H1 (cell line): Measurements from ENCODE around the gene CHODL. TPM values are rescaled to one million over a fixed set of nuclear protein-coding genes. Genes with fewer than 3 reads are reported as not detected.

Experiments
- CTCF ChIA-PET: fragments of 300-600 bp; sonication (Branson Sonifier 250); formaldehyde crosslinking; loops from one replicate; lab custom pipeline; 2021; ENCODE audit not compliant: partially characterized antibody; lab: Charles Lee
- POLR2A ChIA-PET: fragments of 300-600 bp; sonication (Branson Sonifier 250); formaldehyde crosslinking; loops from one replicate; lab custom pipeline; 2021; ENCODE audit warnings: inconsistent platforms; ENCODE audit not compliant: partially characterized antibody; lab: Charles Lee
- DNase-seq, 2 experiments: peaks; one replicate each; pipeline versions ENCODE4 v3.0.0 to v3.0.0-alpha.2; 2010 to 2022; ENCODE audit warnings: low spot score in 2 of 2, low read depth in 1 of 2, mixed read lengths in 1 of 2
- FAIRE-seq: peaks from 2 replicates; lab custom pipeline; 2011; peaks lifted over from hg19 to GRCh38; lab: Jason Lieb, UNC
- H2AFZ ChIP-seq: 2 replicates; pipeline ENCODE4 v1.8.1; 2012; ENCODE audit warnings: low read length, inconsistent platforms
- H2AK5ac ChIP-seq: 2 replicates; pipeline ENCODE4 v1.6.1; 2013; ENCODE audit warnings: low read depth, low read length
- H2BK120ac ChIP-seq: replicated peaks from 2 replicates; pipeline ENCODE3; 2013; ENCODE audit warnings: low read depth, low read length, inconsistent platforms
- H2BK12ac ChIP-seq: 2 replicates; pipeline ENCODE4 v1.6.1; 2013; ENCODE audit warnings: low read depth, low read length
- H2BK15ac ChIP-seq: 2 replicates; pipeline ENCODE4 v1.6.1; 2013; ENCODE audit warnings: low read length
- H2BK20ac ChIP-seq: 2 replicates; pipeline ENCODE4 v1.6.1; 2013; ENCODE audit warnings: low read length
- H2BK5ac ChIP-seq: 2 replicates; pipeline ENCODE4 v1.6.1; 2013; ENCODE audit warnings: low read depth, low read length
- H3K14ac ChIP-seq: 2 replicates; pipeline ENCODE4 v1.6.1; 2013; ENCODE audit warnings: inconsistent platforms; ENCODE audit not compliant: insufficient read length
- H3K18ac ChIP-seq: 2 replicates; pipeline ENCODE4 v1.6.1; 2013; ENCODE audit warnings: low read length; ENCODE audit errors: extremely low read depth
- H3K23ac ChIP-seq: 2 replicates; pipeline ENCODE4 v1.6.1; 2013; ENCODE audit warnings: inconsistent platforms; ENCODE audit not compliant: insufficient read length
- H3K23me2 ChIP-seq: 2 replicates; pipeline ENCODE4 v1.6.1; 2013; ENCODE audit warnings: low read depth, low read length
- H3K27ac ChIP-seq: 2 replicates; pipeline ENCODE4 v1.6.1; 2011; ENCODE audit warnings: low read depth, low read length, inconsistent platforms
- H3K27me3 ChIP-seq, 4 experiments: replicated peaks in 1 of 4; 1 replicate in 1 of 4; 2 replicates in 3 of 4; pipeline versions ENCODE4 v1.6.1 to v1.8.1; 2011 to 2013; ENCODE audit warnings: low read length in 3 of 4, mild to moderate bottlenecking in 3 of 4, inconsistent platforms in 2 of 4, mixed read lengths in 2 of 4, moderate library complexity in 1 of 4; ENCODE audit not compliant: control insufficient read depth in 3 of 4, insufficient read depth in 3 of 4; ENCODE audit errors: extremely low read depth in 1 of 4
- H3K36me3 ChIP-seq, 4 experiments: 2 replicates each; pipeline versions ENCODE4 v1.6.1 to v1.8.1; 2011 to 2013; ENCODE audit warnings: mild to moderate bottlenecking in 4 of 4, low read length in 3 of 4, moderate library complexity in 2 of 4, control low read depth in 1 of 4, inconsistent platforms in 1 of 4; ENCODE audit not compliant: insufficient read depth in 4 of 4, control insufficient read depth in 2 of 4
- H3K4ac ChIP-seq: replicated peaks from 2 replicates; pipeline ENCODE3; 2013; ENCODE audit warnings: low read length, low read depth, mixed read lengths, inconsistent platforms; ENCODE audit not compliant: insufficient read length
- H3K4me1 ChIP-seq, 4 experiments: replicated peaks in 1 of 4; 1 replicate in 1 of 4; 2 replicates in 3 of 4; pipeline versions ENCODE4 v1.6.1 to v1.8.1; 2011 to 2013; ENCODE audit warnings: low read length in 3 of 4, inconsistent platforms in 2 of 4, mixed read lengths in 1 of 4; ENCODE audit not compliant: insufficient read depth in 4 of 4, control insufficient read depth in 3 of 4
- H3K4me2 ChIP-seq, 2 experiments: 2 replicates each; pipeline versions ENCODE4 v1.6.1 to v1.8.1; 2011 to 2013; ENCODE audit warnings: low read depth in 2 of 2, low read length in 2 of 2, control low read depth in 1 of 2, inconsistent platforms in 1 of 2, mild to moderate bottlenecking in 1 of 2; ENCODE audit not compliant: insufficient read depth in 1 of 2
- H3K4me3 ChIP-seq, 4 experiments: fragments of 200-600, 300-600 bp in 1 of 4; sonication (generic), shearing (Covaris generic), sonication (Bioruptor Twin) in 1 of 4; 2 replicates each; pipeline versions ENCODE4 v1.5.1 to v1.8.1; 2011 to 2016; ENCODE audit warnings: low read length in 4 of 4, low read depth in 3 of 4, control low read depth in 2 of 4, inconsistent platforms in 2 of 4, mild to moderate bottlenecking in 2 of 4, mixed read lengths in 1 of 4, moderate library complexity in 1 of 4; ENCODE audit not compliant: insufficient read depth in 2 of 4; ENCODE audit errors: extremely low read depth in 1 of 4
- H3K56ac ChIP-seq: replicated peaks from 2 replicates; pipeline ENCODE3; 2013; ENCODE audit warnings: low read depth, mild to moderate bottlenecking, mixed read lengths, low read length, inconsistent platforms; ENCODE audit not compliant: insufficient read length
- H3K79me1 ChIP-seq: 2 replicates; pipeline ENCODE4 v1.6.1; 2013; ENCODE audit warnings: low read depth, low read length, control low read depth
- H3K79me2 ChIP-seq, 2 experiments: 2 replicates each; pipeline versions ENCODE4 v1.6.1 to v1.8.1; 2012 to 2013; ENCODE audit warnings: low read length in 2 of 2, mild to moderate bottlenecking in 2 of 2, inconsistent platforms in 1 of 2; ENCODE audit not compliant: insufficient read depth in 2 of 2, control insufficient read depth in 1 of 2
- H3K9ac ChIP-seq, 4 experiments: replicated peaks in 1 of 4; 1 replicate in 1 of 4; 2 replicates in 3 of 4; pipeline versions ENCODE4 v1.6.1 to v1.8.1; 2011 to 2013; ENCODE audit warnings: low read depth in 3 of 4, low read length in 3 of 4, control low read depth in 2 of 4, mild to moderate bottlenecking in 2 of 4, moderate library complexity in 2 of 4, inconsistent platforms in 1 of 4; ENCODE audit errors: extremely low read depth in 1 of 4
- H3K9me3 ChIP-seq, 2 experiments: 2 replicates each; pipeline versions ENCODE4 v1.6.1 to v1.8.1; 2012 to 2013; ENCODE audit warnings: mild to moderate bottlenecking in 2 of 2, moderate library complexity in 2 of 2, control low read depth in 1 of 2, inconsistent platforms in 1 of 2, low read depth in 1 of 2, low read length in 1 of 2, mixed read lengths in 1 of 2; ENCODE audit not compliant: insufficient read depth in 2 of 2
- H4K20me1 ChIP-seq, 2 experiments: replicated peaks in 1 of 2; 2 replicates each; pipeline versions ENCODE3 to v1.8.1; 2011 to 2013; ENCODE audit warnings: inconsistent platforms in 2 of 2, low read length in 2 of 2, mild to moderate bottlenecking in 1 of 2; ENCODE audit not compliant: insufficient read depth in 2 of 2, control insufficient read depth in 1 of 2
- H4K5ac ChIP-seq: 2 replicates; pipeline ENCODE4 v1.6.1; 2013; ENCODE audit warnings: low read length, low read depth, mixed read lengths, inconsistent platforms; ENCODE audit not compliant: insufficient read length
- H4K8ac ChIP-seq: 2 replicates; pipeline ENCODE4 v1.8.0; 2013; ENCODE audit warnings: mild to moderate bottlenecking, moderate library complexity, low read length, inconsistent platforms; ENCODE audit not compliant: insufficient read depth; ENCODE audit errors: extremely low read depth
- H4K91ac ChIP-seq: replicated peaks from 2 replicates; pipeline ENCODE3; 2013; ENCODE audit warnings: low read length, mixed read lengths, inconsistent platforms; ENCODE audit not compliant: insufficient read length
- WGBS, 2 experiments: shearing (Covaris generic) in 1 of 2; methylation state at CpG; one replicate each; pipeline versions ENCODE4 v1.1.6 to v1.1.7; 2013 to 2015; ENCODE audit warnings: low lambda C conversion rate in 2 of 2, mixed read lengths in 2 of 2, inconsistent platforms in 1 of 2, low coverage in 1 of 2, missing lambda C conversion rate in 1 of 2; ENCODE audit not compliant: insufficient replicate concordance in 2 of 2, insufficient coverage in 1 of 2, insufficient read length in 1 of 2; ENCODE audit errors: extremely low coverage in 1 of 2, missing lambda C conversion rate in 1 of 2; 5-methylcytosine and 5-hydroxymethylcytosine counted together
- polyA plus RNA-seq, 7 experiments: library from polyadenylated mRNA; depleted of rRNA in 3 of 7; stranded (reverse) in 5 of 7; unstranded in 2 of 7; fragments of >200 nt in 5 of 7; fragments of 200-250 nt in 2 of 7; gene quantifications; 1 replicate in 5 of 7; 2 replicates in 1 of 7; 4 replicates in 1 of 7; pipeline versions ENCODE4 v1.2.1 to v1.2.3, GENCODE V29; 2011 to 2013; ENCODE audit warnings: missing spikeins in 2 of 7, mixed read lengths in 2 of 7
- total RNA-seq: library from RNA; stranded (reverse); fragmentation: NEBNext Ultra II Directional; extraction: Animal tissue kit (Norgen Biotek cat#: 25700); gene quantifications from 2 replicates; pipeline ENCODE4 v1.2.1, GENCODE V29; 2021

CHODL gene
- total and polyA plus RNA-seq, 2 of the 8 experiments (the other 6 are each of a cell fraction or from before 2014, with no cell fraction given), result 0.39 to 0.82 TPM

DNA sequence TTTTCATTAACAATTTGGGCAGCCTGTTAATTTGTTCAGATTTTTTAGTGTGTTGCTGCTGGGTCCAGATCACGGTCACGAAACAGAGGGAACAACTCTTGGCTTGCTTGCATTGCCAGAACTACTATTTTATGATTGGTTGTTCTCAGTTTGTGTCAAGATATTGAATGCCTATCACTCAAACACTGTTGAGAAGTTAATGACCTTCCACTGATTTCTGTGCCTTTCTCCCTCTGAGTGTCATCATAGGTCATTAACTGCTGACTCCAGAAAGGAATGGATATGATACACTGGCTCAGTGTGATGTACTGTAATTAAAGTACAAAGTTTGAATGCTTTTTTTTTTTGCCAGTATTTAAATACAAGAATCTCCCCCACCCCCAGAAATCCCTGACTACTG, 9.2 kb downstream of the CHODL start:
- H4K20me1 ChIP-seq, result no peaks in the 10 kb centered on the region
- no peaks in the 10 kb centered on the region for H3K9me3 ChIP-seq
- H3K9ac ChIP-seq, result no peak overlapping the region
- no peaks in the 10 kb centered on the region for H3K4me1 ChIP-seq
- no peak overlapping the region for H3K23ac ChIP-seq
- no peak overlapping the region for H3K14ac ChIP-seq
- no peak overlapping the region for H2BK5ac ChIP-seq
- POLR2A ChIA-PET, result no interaction called here
- H3K56ac ChIP-seq, result no peak overlapping the region
- 100% methylated on average over 2 of the region's 2 CpGs; no CpG with 5 or more reads in 1 of the 2 experiments for WGBS, 2 experiments
- no peak overlapping the region for H3K4me3 ChIP-seq
- FAIRE-seq (no peak), DNase-seq (no peak)
- H2BK15ac ChIP-seq, result no peak overlapping the region
- CTCF ChIA-PET, result interaction anchor here (2.1 kb wide), 1 partner anchor 213 kb away, joined by 7 read pairs; no protein-coding TSS in a partner anchor
- H3K4me2 ChIP-seq, result no peak overlapping the region
- no peak overlapping the region for H4K91ac ChIP-seq
- no peak overlapping the region for H3K27ac ChIP-seq
- H3K18ac ChIP-seq, result no peak overlapping the region
- no peak overlapping the region for H2AFZ ChIP-seq
- no peak overlapping the region for H4K8ac ChIP-seq
- no peak overlapping the region for H2BK120ac ChIP-seq
- no peak overlapping the region for H3K4ac ChIP-seq
- H3K23me2 ChIP-seq, result no peaks in the 10 kb centered on the region
- no peaks in the 10 kb centered on the region for H3K27me3 ChIP-seq
- H4K5ac ChIP-seq, result no peak overlapping the region
- no peaks in the 10 kb centered on the region for H3K79me1 ChIP-seq
- no peaks in the 10 kb centered on the region for H3K79me2 ChIP-seq
- no peak overlapping the region for H2AK5ac ChIP-seq
- no peak overlapping the region for H2BK12ac ChIP-seq
- H2BK20ac ChIP-seq, result no peak overlapping the region
- H3K36me3 ChIP-seq, result no peaks in the 10 kb centered on the region
